TTC549 (cell line): Measurements from ENCODE around the gene RPS21.
"Not testable (repeated sequence)": the region's sequence is repeated elsewhere in the genome, so short reads cannot be mapped to it uniquely, and the experiment has no call there.

Experiments used
- FAIRE-seq: peaks from 2 replicates; lab custom pipeline; 2012; peaks lifted over from hg19 to GRCh38; lab: Jason Lieb, UNC

Gene RPS21

DNA sequence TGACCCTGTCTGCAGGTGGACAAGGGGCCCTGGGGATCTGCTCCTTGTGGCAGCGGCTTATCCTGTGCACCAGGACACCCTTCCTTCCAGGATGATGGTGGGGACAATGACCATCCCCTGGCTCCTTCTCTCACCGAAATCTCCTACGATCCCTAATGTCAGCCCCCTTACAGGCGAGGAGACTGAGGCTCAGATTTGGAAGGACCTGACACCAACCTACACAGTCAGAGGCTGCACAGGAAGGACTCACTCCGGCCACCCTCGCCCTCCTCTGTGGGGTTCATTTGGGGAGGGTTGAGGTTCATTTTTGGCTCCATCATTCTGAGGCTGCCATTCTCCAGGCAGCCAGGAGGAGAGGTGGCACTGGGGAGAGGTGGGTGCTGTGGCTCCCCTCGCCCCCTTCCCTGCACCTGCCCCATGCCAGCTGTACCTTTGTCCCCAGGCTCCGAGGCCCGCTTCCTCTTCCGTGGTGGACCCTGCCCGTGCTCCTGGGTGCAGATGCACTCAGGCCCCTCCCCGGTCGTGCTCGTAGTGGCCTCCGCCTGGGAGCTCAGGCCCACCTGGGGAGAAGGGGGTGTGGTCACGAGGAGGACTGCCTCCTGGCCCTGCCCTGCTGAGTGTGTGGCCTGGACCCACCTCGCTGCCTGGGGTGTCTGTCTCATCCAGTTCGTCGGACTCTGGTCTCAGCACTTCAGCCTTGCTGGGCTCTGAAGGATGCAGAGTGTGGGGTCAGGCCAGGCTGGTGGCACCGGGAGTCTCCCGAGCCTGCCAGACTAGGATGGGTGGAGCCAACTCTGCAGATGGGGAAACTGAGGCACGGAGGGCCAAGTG lies 25.5 kb downstream of the RPS21 start:
- no peak for FAIRE-seq

DNA sequence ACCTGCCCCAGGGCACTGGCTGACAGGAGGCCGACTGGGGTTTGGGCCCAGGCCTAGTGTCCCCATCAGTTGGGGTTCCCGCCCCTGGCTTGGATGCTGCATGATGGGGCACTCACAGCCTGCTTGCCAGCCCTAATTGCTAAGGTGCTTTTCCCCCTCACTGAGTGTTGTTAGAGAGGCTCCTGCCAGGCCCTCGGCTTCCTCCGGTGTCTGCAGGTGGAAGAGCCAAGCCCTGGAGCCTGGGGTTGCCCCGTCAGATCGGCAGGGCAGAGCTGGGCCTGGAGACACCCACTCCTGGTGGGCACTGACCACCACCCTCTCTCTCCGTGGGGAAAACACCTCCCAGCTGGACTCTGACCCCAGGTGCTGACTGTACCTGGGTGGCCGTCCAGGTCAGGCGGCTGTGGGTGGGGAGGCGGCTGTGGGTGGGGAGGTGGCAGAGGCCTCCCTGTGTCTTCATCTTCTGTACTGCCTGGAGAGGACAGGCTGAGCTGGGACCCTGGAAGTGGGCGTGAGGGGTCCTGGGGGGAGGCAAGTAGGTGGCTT lies 26.2 kb downstream of the RPS21 start:
- FAIRE-seq, result no peak

DNA sequence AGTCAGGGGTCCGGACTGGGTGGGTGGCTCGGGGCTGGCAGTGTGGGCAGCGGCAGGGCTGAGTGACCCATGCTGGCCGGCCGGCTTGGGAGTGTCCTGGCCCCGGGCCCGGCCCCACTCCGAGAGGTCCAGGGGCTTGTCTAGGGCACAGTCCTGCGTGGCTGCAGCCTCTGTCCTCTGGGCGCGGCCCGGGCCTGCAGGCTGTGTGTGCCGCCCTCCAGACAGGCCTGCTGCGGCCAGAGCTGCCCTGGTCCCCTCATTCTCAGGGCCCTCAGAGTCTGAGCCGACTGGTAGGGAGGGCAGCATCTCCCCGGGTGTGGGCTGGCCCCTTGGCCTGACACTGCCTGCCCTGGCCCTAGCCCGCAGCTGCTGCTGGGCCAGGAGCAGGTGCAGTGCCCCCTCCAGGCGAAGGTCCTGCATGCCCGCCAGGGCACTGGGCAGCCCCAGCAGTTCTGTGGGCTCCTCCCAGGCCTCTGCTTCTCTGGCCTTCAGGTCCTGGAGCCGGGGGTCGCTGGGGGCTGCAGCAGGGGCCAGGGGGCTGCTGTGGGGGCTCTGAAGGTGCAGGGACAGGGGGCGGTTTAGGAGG lies 27.1 kb downstream of the RPS21 start:
- no peak for FAIRE-seq

DNA sequence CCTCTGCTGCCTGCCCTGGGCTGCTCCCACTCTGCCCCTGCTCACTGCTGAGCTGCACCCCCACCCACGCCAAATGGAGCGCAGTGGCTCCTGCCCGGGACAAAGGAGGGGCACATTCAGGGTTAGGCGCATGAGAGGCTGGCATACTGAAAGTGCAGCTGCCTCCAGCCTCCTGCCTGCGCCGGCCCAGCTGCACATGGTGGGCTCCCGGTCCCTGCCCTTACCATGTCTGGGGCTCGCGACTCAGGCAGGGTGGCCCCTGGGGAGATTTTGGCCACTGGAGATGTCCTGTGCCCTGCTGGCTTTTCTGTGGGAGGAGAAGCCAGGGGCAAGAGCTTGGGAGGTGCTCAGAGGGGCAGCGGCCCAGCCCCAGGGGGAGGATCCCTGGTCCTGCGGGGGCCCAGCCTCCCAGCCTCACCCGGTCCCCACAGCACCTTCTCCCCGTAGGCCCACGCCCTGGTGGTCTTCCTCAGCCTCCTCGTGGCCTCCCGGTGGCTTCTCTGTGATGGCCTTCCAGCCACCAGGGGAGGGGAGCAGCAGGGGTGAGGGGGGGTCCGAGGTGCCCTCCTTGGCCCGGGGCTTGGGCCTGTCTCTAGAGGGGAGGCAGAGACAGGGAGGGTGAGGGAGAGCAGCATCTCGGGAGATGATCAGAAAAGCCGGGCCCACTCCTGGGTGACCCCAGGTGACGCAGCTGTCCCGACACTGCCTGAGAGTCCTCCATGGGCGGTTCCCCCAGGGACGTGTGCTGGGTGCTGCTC lies 28.6 kb downstream of the RPS21 start:
- no peak for FAIRE-seq

DNA sequence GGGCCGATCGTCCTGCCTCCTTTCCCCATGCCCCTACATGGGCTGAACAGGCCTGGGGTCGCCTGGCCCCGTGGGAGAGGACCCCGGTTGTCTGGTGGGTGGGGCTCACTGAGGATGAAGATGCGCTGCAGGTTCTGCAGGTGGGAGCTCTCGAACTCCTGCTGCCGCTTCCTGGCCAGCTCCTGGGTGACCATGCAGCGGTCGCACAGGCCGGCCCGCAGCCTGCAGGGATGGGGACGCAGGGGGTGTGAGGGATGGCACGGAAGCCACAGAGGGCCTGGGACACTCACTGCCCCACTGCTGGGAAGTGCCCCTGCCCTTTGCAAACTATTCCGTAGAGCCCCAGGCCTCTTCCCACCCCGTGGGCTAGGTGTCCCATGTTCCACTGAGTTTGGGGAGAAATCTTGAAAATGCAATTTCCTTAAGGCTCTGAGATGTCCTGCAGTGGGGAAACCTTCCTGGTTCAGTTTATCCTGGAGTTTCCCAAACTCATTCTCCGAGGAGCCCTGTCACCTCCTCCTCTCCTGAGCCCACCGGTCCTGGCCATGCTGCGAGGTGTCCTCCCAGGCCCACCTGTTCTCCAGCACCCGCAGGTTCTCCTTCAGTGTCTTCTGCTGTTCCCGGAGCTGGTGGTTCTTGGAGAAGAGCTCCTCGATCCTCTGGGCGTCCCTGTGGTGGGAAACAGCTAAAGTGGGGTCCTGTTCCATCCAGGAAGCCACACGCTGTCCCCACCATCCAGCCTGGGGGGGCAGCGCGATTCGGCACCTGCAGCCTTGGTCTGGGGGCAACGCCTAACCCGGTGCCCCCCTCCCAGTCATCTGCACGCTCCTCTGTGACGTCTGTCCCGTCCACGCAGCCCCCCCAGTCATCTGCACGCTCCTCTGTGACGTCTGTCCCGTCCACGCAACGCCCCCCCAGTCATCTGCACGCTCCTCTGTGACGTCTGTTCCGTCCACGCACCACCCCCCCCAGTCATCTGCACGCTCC lies 30.0 kb downstream of the RPS21 start:
- no peak for FAIRE-seq

DNA sequence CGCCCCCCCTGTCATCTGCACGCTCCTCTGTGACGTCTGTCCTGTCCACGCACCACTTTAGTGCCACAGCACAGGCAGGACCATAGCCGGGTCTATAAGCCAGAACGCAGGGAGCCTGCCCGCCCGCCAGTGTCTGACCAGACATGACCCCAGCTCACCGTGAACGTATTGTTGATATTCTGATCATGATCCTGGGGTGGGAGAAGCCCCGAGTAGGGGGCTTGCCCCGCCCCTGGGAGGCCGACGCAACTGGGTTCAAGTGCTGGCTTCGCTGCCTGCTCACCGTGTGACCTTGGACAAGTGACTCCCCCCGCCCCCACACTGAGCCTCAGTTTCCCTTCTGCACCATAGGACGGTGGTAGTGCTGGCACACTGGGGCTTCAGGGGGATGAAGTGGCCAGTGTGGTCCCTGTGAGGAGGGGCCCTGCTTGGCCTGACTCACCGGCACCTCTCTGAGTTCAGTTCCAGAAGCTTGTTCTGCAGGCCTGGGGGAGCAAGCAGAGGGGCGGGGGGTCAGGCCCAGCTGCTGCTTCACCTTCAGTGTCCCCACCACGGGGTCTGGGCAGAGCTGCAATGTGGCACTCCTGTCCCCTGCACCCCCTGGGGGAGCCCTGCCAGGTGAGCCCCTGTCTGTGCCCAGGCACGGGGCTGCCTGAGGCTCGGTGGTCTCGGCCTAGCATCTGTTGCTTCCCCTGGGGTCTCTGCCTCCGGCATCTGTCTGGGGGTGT lies 31.2 kb downstream of the RPS21 start:
- no peak for FAIRE-seq

DNA sequence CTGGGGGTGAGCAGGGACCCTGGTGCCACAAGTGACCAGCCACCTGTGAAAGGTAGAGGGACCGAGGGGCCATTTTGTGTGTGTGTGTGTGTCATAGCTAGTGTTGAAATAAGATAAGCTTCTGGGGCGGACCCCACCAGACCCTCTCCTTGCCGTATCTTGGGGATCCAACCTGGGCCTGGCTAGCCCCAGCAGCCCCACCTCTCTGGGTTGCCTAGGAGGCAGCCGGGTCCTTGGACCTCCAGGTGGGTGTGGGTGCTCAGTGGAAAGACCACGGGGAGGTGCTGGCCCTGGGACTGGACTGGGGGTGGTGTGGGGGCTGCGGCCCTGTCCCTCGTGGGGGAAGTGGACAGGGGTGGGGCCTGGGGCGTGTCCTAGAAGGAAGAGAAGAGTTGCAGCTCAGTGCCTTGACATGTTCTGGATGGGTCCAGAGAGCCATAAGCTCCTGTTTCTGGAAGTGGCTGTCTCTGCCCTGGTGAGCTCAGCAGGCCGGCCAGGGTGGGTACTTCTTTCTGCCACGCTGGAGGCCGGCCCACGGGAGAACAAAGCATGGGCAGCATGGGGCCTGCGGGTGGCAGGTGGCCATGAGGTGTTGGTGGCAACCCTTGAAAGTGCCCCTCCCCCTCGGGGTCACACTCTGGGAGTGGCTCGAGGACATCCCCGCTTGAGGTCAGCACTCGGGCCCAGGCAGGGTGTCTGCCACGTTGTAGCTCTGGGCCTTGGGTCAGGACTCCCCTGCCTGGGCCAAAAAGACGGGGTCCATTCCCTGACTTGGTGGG lies 32.0 kb downstream of the RPS21 start:
- FAIRE-seq, result no peak

DNA sequence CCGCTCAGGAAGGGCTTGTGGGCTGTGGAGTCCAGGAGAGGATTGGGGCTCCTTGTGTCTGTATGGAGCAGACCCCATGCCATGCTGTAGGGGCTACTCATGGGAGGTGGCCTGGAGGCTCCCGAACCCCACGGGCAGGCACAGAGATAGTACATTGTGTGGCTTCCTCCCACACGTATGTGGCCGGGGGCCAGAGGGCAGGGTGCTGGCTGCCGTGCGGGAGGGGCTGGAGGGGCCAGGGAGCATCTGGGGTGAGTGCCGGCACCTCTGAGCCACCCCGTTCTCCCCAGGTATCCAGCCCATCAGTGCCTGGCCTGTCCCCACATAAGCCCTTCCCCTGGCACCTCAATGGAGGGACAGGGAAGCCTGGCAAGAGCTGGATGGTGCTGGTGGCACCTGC lies 32.9 kb downstream of the RPS21 start:
- no peak for FAIRE-seq

DNA sequence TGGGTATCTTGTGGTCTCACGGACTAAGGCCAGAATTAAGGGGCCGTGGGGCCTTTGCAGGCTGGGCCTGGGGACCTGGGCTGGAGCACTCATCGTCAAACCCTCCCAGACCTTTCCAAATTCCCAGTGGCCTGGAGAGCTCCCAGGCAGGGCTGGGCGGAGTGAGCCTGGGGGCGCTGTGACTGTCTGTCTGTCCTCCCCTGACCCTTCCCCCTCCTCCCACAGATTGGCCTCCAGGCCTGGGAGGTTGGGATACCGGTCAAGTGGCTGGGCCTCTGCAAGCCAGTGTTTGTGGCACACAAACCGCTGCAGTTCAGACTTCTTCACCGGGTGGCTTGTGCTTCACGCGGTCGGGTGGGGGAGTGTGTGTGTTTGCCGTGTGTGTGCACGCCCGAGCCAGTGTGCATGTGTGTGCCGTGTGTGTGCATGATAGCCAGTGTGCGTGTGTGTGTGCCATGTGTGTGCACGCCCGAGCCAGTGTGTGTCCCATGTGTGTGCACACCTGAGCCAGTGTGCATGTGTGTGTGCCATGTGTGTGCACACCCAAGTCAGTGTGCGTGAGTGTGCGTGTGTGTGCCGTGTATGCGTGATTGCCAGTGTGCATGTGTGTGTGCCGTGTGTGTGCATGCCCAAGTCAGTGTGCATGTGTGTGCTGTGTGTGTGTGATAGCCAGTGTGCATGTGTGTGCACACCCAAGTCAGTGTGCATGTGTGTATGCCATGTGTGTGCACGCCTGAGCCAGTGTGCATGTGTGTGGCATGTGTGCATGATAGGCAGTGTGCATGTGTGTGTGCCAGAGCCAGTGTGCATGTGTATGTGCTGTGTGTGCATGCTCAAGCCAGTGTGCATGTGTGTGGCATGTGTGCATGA lies 34.2 kb downstream of the RPS21 start:
- FAIRE-seq, result no peak

DNA sequence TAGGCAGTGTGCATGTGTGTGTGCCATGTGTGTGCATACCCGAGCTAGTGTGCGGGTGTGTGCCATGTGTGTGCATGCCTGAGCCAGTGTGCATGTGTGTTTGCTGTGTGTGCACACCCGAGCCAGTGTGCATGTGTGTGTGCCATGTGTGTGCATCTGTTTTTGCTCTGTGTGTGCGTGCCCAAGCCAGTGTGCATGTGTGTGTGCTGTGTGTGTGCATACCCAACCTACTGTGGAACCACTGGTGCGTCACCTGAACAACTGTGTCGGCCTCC lies 34.8 kb downstream of the RPS21 start:
- no peak for FAIRE-seq

DNA sequence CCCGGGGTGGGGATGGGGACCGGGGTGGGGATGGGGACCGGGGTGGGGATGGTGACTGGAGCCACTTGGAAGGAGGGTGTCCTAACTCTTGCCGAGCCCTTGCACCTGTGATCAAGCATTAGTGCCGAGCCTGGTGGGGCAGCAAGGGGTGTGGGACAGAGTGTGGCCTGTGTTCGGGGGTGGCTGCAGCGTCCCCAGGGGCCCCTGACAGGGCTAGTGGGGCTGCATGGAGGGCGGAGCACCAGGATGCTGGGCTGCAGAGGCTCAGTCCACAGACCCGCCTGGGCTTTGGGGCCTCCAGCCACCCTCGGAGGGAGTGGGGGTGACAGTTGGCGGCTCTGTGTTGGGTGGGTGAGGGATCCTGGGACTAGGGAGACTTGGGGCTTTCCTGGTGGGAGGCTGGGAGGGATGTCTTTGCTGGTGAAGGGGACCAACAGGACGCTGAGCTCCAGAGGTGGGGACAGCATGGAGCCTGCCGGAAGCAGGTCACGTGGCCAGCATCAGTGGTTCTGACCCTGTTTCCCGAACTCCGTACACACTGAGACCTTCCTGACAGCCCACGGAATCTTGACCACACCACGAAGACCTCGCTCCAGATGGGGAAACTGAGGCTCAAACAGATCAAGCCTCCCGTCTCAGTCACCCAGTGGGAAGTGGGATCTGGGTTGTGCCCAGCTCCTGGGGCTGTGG lies 35.9 kb downstream of the RPS21 start:
- no peak for FAIRE-seq

DNA sequence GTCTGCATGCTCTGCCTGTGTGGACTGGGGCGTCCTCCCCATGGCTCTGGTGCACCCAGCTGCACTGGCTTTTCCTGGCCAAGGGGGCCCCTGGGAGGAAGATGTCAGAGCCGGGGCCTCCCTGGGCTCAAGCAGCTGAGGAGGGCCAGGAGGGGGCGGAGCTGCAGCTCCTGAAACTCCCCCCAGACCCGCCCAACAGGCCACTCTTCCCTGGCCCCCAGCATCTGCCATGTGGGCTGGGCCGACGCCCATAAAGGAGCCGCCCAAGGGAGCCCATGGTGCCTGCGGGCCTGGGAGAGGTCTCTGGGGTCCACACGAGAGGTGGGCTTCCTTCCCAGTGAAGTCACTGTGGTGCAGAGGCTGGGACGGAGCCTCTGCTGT lies 36.4 kb downstream of the RPS21 start:
- no peak for FAIRE-seq

DNA sequence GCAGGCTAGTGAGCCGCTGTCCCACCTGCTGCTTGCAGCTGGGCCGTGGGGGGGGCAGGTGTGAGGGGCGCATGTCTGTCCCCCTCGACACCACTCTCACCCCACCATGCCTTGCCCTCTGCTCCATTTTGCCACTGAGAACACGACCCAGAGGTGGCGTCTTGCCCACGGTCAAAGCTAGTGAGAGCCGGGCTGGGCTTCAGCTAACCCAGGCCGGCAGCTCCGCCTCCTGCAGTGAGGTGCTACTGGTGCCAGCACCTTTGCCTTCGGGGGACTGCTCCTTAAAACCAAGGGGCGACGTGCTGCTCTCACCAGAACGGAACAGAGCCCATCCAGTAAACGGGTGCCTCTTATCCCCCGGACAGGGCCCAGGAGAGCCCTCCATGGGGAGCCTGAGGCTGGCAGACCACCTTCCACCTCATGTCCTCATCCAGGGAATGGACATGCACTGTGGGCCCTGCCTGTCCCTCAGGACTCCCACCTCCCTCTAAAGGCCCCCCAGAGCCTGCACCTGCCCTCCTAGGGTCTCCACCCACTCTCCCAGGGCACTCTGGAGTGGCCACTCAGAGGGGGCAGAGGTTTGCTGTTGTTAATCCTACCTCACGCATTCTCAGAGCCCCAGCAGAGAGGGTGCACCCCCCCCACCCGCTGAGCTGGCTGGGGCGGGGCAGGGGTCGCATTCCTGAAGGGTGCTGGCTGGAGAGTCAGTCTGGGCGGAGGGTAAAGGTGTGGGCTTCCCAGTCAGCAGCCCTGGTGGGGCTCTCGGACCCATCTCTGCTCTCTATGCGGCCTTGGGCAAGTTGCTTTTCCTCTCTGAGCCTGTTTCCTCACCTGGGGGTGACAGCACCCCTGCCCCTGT lies 37.6 kb downstream of the RPS21 start:
- no peak for FAIRE-seq

DNA sequence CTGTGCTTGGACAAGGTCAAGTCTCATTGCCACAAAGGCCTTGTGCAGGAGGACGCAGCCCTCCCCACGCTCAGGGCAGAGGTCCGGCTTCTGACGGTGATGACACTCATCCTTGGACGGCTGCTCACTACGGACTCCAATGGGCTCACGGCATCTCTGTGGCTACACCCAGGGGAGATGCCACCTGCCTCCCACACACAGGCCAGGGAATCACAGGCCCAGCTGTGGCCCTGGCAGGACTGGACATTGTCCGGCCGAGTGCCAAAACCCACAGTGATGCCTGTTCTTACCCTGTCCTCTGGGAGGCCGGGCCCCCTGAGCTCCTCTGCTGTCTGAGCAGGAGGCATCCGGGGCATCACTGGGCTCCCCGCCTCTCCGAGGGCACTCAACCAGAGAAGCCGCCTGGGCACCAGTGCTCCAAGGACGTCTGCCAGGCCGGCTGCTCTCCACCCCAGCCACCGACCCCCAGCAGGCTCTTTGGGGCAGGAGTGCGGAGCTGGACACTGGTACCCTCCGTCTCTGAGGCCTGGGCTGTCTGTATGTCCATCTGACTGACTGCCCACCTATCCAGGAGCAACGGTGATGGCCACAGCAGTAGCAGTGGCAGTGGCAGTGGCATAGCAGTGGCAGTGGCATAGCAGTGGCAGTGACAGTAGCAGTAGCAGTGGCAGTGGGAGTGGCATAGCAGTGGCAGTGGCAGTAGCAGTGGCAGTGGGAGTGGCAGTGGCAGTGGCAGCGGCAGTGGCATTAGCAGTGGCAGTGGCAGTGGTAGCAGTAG lies 38.6 kb downstream of the RPS21 start:
- no peak for FAIRE-seq

DNA sequence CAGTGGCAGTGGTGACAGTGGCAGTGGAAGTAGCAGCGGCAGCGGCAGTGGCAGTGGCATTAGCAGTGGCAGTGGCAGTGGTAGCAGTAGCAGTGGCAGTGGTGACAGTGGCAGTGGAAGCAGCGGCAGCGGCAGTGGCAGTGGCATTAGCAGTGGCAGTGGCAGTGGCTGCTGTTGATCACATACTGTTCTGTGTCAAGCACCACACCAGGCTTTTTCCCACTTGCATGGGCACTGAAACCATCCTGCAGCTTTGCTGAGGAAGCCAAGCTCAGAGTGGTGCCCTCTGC lies 39.1 kb downstream of the RPS21 start:
- FAIRE-seq, result not testable (repeated sequence)

DNA sequence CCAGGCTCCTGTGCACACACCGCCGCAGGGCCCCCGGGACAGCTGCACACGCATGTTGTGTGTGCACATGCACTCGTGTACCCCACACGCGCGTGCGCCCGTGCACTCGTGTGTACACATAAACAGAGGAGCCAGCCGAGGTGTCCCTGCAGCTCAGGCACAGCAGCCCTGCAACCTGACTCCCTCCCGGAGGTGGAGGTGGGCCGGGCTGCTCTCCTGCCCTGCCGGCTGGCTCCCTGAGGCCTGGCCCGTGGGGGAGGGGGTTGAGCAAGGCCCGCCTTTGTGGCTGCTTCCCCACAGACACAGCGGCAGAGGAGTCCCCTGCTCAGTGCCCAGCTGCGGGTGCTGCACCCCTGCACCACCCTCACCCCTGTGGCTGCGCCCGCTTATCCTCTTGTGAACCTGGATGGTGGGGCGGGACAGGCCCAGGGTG lies 39.8 kb downstream of the RPS21 start:
- FAIRE-seq, result no peak
